Measurements from ENCODE around the gene RNF41.

DNA sequence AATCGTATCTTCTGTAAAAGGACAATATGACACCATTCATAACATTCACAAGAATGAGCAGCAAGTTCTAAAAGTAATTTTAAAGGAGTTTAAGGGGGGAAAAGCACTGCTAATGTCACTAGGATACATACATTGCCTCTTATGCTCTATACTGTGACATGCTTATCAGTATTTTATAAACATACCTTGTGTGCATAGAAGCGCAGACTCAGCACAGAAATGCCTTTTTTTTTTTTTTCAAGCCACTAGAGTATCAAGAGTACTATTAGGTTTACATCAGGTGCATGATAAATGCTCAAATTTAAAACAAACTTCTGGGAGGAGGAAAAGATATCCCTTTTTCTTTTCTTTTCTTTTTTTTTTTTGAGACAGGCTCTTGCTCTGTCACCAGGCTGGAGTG lies 18.9 kb downstream of the RNF41 start:
- TF ChIP-seq, protein P1, sequence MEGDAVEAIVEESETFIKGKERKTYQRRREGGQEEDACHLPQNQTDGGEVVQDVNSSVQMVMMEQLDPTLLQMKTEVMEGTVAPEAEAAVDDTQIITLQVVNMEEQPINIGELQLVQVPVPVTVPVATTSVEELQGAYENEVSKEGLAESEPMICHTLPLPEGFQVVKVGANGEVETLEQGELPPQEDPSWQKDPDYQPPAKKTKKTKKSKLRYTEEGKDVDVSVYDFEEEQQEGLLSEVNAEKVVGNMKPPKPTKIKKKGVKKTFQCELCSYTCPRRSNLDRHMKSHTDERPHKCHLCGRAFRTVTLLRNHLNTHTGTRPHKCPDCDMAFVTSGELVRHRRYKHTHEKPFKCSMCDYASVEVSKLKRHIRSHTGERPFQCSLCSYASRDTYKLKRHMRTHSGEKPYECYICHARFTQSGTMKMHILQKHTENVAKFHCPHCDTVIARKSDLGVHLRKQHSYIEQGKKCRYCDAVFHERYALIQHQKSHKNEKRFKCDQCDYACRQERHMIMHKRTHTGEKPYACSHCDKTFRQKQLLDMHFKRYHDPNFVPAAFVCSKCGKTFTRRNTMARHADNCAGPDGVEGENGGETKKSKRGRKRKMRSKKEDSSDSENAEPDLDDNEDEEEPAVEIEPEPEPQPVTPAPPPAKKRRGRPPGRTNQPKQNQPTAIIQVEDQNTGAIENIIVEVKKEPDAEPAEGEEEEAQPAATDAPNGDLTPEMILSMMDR (IDR thresholded peaks at IDR 0.05; ENCODE audit: insufficient read depth, low read length), result no peak
- TF ChIP-seq POLR2AphosphoS5 (IDR thresholded peaks at IDR 0.05; ENCODE audit: low read depth), result no peak
- TF ChIP-seq GABPA (IDR thresholded peaks at IDR 0.05; ENCODE audit: low read depth), result no peak
- TF ChIP-seq, protein P2, sequence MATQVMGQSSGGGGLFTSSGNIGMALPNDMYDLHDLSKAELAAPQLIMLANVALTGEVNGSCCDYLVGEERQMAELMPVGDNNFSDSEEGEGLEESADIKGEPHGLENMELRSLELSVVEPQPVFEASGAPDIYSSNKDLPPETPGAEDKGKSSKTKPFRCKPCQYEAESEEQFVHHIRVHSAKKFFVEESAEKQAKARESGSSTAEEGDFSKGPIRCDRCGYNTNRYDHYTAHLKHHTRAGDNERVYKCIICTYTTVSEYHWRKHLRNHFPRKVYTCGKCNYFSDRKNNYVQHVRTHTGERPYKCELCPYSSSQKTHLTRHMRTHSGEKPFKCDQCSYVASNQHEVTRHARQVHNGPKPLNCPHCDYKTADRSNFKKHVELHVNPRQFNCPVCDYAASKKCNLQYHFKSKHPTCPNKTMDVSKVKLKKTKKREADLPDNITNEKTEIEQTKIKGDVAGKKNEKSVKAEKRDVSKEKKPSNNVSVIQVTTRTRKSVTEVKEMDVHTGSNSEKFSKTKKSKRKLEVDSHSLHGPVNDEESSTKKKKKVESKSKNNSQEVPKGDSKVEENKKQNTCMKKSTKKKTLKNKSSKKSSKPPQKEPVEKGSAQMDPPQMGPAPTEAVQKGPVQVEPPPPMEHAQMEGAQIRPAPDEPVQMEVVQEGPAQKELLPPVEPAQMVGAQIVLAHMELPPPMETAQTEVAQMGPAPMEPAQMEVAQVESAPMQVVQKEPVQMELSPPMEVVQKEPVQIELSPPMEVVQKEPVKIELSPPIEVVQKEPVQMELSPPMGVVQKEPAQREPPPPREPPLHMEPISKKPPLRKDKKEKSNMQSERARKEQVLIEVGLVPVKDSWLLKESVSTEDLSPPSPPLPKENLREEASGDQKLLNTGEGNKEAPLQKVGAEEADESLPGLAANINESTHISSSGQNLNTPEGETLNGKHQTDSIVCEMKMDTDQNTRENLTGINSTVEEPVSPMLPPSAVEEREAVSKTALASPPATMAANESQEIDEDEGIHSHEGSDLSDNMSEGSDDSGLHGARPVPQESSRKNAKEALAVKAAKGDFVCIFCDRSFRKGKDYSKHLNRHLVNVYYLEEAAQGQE (IDR thresholded peaks at IDR 0.05; ENCODE audit: insufficient replicate concordance, low read depth), result no peak
- TF ChIP-seq SPI1 (IDR thresholded peaks at IDR 0.05; ENCODE audit: borderline replicate concordance, low read depth), result no peak
